GM19240 (cell line): ENCODE results near the gene ADNP2.
"Not testable (repeated sequence)": the region's sequence is repeated elsewhere in the genome, so short reads cannot be mapped to it uniquely, and the experiment has no call there.

Source experiments
- DNase-seq: peaks from one replicate; pipeline ENCODE4 v3.0.0; 2011; ENCODE audit warnings: low spot score; ENCODE audit not compliant: insufficient read length

The ADNP2 gene

GRCh38 chr18:80147037-80147417, 38.0 kb downstream of the ADNP2 start:
- no peak for DNase-seq

GRCh38 chr18:80147418-80148325, 38.6 kb downstream of the ADNP2 start:
- DNase-seq = no peak

GRCh38 chr18:80148326-80149199, 39.5 kb downstream of the ADNP2 start:
- DNase-seq = no peak

- no peak for DNase-seq
These were observed 40.6 kb downstream of the ADNP2 start for GRCh38 chr18:80149667-80150066.

GRCh38 chr18:80154293-80154692, 45.2 kb downstream of the ADNP2 start:
- DNase-seq = no peak

- no peak for DNase-seq
These were observed 48.8 kb downstream of the ADNP2 start for GRCh38 chr18:80157708-80158343.

- no peak for DNase-seq
These were observed 49.3 kb downstream of the ADNP2 start for GRCh38 chr18:80158365-80158764.

GRCh38 chr18:80159713-80160636, 50.9 kb downstream of the ADNP2 start:
- DNase-seq = no peak

GRCh38 chr18:80161781-80162417, 52.8 kb downstream of the ADNP2 start:
- no peak for DNase-seq

GRCh38 chr18:80163183-80163582, 54.1 kb downstream of the ADNP2 start:
- DNase-seq = no peak

- not testable (repeated sequence) for DNase-seq
These were observed 55.8 kb downstream of the ADNP2 start for GRCh38 chr18:80164727-80165355.

GRCh38 chr18:80166240-80166639, 57.2 kb downstream of the ADNP2 start:
- no peak for DNase-seq

- DNase-seq = no peak
These were observed 57.7 kb downstream of the ADNP2 start for GRCh38 chr18:80166725-80167124.

GRCh38 chr18:80167331-80167730, 58.3 kb downstream of the ADNP2 start:
- DNase-seq = no peak

- DNase-seq = no peak
These were observed 58.9 kb downstream of the ADNP2 start for GRCh38 chr18:80167931-80168330.

GRCh38 chr18:80168346-80168745, 59.3 kb downstream of the ADNP2 start:
- no peak for DNase-seq

- no peak for DNase-seq
These were observed 59.9 kb downstream of the ADNP2 start for GRCh38 chr18:80168982-80169381.

GRCh38 chr18:80169607-80170006, 60.5 kb downstream of the ADNP2 start:
- DNase-seq = no peak

GRCh38 chr18:80170395-80171053, 61.5 kb downstream of the ADNP2 start:
- DNase-seq = no peak
